ENCODE data around the gene STIM1. TPM values are rescaled to one million over a fixed set of nuclear protein-coding genes. Genes with fewer than 3 reads are reported as not detected.

STIM1 gene
- total RNA-seq, 3 donors from 2014 or later = 56.1 to 74.8 (median 72.5) TPM

- peak in 2 of 3 donors; percentile 8 to 30 for DNase-seq
- TF ChIP-seq CTCF (IDR thresholded peaks at IDR 0.05) = no peak
- no peak overlapping the region for H3K4me3 ChIP-seq
Measured at GRCh38 chr11:3989276-3989920, 133.9 kb downstream of the STIM1 start.

GRCh38 chr11:3989921-3990290 lies 134.4 kb downstream of the STIM1 start:
- DNase-seq = no peak
- TF ChIP-seq CTCF (IDR thresholded peaks at IDR 0.05) = no peak
- Histone ChIP-seq H3K9me3 (peaks cover 11% of the 10 kb centered on the region), H3K36me3 (ENCODE audit: low read depth) (no peaks in the 10 kb centered on the region), H3K4me1 (ENCODE audit: low read depth) (no peaks in the 10 kb centered on the region), H3K4me3 (no peak overlapping the region)
- no peak for ATAC-seq
- intact Hi-C loops (cut with DNase I, micrococcal nuclease) = no loop called here

More at GRCh38 chr11:3989276-3989920, 133.9 kb downstream of the STIM1 start:
- Histone ChIP-seq H3K4me1 (ENCODE audit: low read depth) (no peaks in the 10 kb centered on the region), H3K36me3 (ENCODE audit: low read depth) (no peaks in the 10 kb centered on the region), H3K9me3 (peaks cover 9% of the 10 kb centered on the region)
- ATAC-seq = no peak
- intact Hi-C loops (cut with DNase I, micrococcal nuclease) = no loop called here

- Histone ChIP-seq H3K4me3 (no peak overlapping the region), H3K9me3 (peaks cover 11% of the 10 kb centered on the region), H3K36me3 (ENCODE audit: low read depth) (no peaks in the 10 kb centered on the region), H3K4me1 (ENCODE audit: low read depth) (no peaks in the 10 kb centered on the region)
- intact Hi-C loops (cut with DNase I, micrococcal nuclease) = no loop called here
- DNase-seq = no peak
- no peak for ATAC-seq
- TF ChIP-seq CTCF (IDR thresholded peaks at IDR 0.05) = no peak
Measured at GRCh38 chr11:3990406-3990805, 134.9 kb downstream of the STIM1 start.

- Histone ChIP-seq H3K9me3 (peaks cover 11% of the 10 kb centered on the region), H3K4me3 (no peak overlapping the region), H3K36me3 (ENCODE audit: low read depth) (no peaks in the 10 kb centered on the region), H3K4me1 (ENCODE audit: low read depth) (no peaks in the 10 kb centered on the region)
- DNase-seq (no peak), ATAC-seq (no peak)
- intact Hi-C loops (cut with DNase I, micrococcal nuclease) = no loop called here
- no peak for TF ChIP-seq CTCF (IDR thresholded peaks at IDR 0.05)
Measured at GRCh38 chr11:3992964-3993363, 137.5 kb downstream of the STIM1 start.

GRCh38 chr11:3994030-3994640 lies 138.7 kb downstream of the STIM1 start:
- Histone ChIP-seq H3K36me3 (ENCODE audit: low read depth) (no peaks in the 10 kb centered on the region), H3K4me1 (ENCODE audit: low read depth) (no peaks in the 10 kb centered on the region), H3K4me3 (no peak overlapping the region), H3K9me3 (peaks cover 11% of the 10 kb centered on the region)
- TF ChIP-seq CTCF (IDR thresholded peaks at IDR 0.05) = no peak
- no peak for DNase-seq
- ATAC-seq = no peak
- intact Hi-C loops (cut with DNase I, micrococcal nuclease) = no loop called here

All from mucosa of descending colon (tissue), 3 donors.